ENCODE results near the gene MGRN1. TPM values are rescaled to one million over a fixed set of nuclear protein-coding genes. Genes with fewer than 3 reads are reported as not detected.
A peak's percentile ranks its signal among the peaks of the same experiment; 100 is the strongest.

MGRN1 gene
- total RNA-seq, 6 donors from 2014 or later: 49.0 to 148 (median 99.1) TPM

DNA sequence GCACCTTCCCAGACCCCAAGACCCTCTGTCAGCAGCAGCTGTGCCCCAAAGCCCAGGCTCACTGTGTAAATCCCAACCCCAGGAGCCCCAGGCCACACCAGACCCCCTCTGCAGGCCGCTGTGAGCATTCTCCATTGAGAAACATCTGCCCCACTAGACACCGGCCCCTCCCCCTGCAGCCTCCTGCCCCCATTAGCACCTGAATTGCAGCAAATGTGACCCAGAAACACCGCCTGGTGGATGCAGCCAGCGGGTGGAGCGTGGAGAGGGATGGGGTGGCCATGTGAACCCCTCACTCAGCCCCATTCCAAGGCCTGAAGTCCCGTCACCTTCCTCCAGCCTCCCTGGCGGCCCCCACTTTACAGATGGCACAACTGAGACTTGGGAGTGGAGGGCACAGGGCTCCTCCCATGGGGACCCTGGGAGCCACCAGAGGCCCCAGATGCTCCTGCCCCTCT, 12.1 kb upstream of the MGRN1 start:
- Histone ChIP-seq H3K4me3 (peak overlapping the region in 3 of 4 donors; percentile 96 to 100 (median 97)), H3K4me1 (peaks cover 42 to 59% (median 49%) of the 10 kb centered on the region in 4 donors), H3K27me3 (no peaks in the 10 kb centered on the region), H3K9me3 (no peaks in the 10 kb centered on the region), H3K27ac (peak overlapping the region in 2 of 4 donors; percentile 90 to 96), H3K36me3 (peaks cover 13 to 30% (median 18%) of the 10 kb centered on the region in 4 donors)
- ATAC-seq (ENCODE audit: low FRiP score in 2 of 2) (no peak), DNase-seq (no peak)
- no peak for TF ChIP-seq POLR2AphosphoS5 (IDR thresholded peaks at IDR 0.05)
- TF ChIP-seq CTCF (IDR thresholded peaks at IDR 0.05): no peak
- no peak for TF ChIP-seq POLR2A (IDR thresholded peaks at IDR 0.05)
- no peak for TF ChIP-seq EP300 (IDR thresholded peaks at IDR 0.05)
- WGBS, 2 donors: 80 to 92% methylated on average over 2 to 7 of the region's 7 CpGs

- no peak for ATAC-seq (ENCODE audit: low FRiP score in 2 of 2)
- TF ChIP-seq CTCF (IDR thresholded peaks at IDR 0.05): no peak
- TF ChIP-seq POLR2AphosphoS5 (IDR thresholded peaks at IDR 0.05): no peak
- TF ChIP-seq POLR2A (IDR thresholded peaks at IDR 0.05): no peak
- TF ChIP-seq EP300 (IDR thresholded peaks at IDR 0.05): no peak
- H3K9me3 ChIP-seq: no peaks in the 10 kb centered on the region
- 49 to 62% methylated on average over 5 to 11 of the region's 14 CpGs for WGBS, 2 donors
- no peaks in the 10 kb centered on the region for H3K27me3 ChIP-seq
- DNase-seq: no peak
- peaks cover 48 to 65% (median 55%) of the 10 kb centered on the region in 4 donors for H3K4me1 ChIP-seq
- peak overlapping the region; percentile 90 to 100 (median 96) for H3K4me3 ChIP-seq
- H3K27ac ChIP-seq: peak overlapping the region; percentile 90 to 96 (median 92)
- H3K36me3 ChIP-seq: peaks cover 9 to 24% (median 14%) of the 10 kb centered on the region in 4 donors
Observed at GRCh38 chr16:4612977-4613635, 11.5 kb upstream of the MGRN1 start.

- ATAC-seq (ENCODE audit: low FRiP score in 2 of 2): no peak
- peak in 1 of 2 donors; percentile 93 for DNase-seq
- H3K27ac ChIP-seq: peak overlapping the region; percentile 90 to 96 (median 92)
Observed at GRCh38 chr16:4613636-4614570, 10.7 kb upstream of the MGRN1 start.

More at GRCh38 chr16:4613636-4614570, 10.7 kb upstream of the MGRN1 start:
- Histone ChIP-seq H3K9me3 (no peaks in the 10 kb centered on the region), H3K36me3 (peaks cover 3 to 16% (median 6%) of the 10 kb centered on the region in 4 donors), H3K4me1 (peaks cover 49 to 71% (median 60%) of the 10 kb centered on the region in 4 donors), H3K4me3 (peak overlapping the region; percentile 90 to 100 (median 96)), H3K27me3 (no peaks in the 10 kb centered on the region)
- WGBS, 2 donors: 0 to 1% methylated on average over 15 to 48 of the region's 92 CpGs
- TF ChIP-seq EP300 (IDR thresholded peaks at IDR 0.05) (no peak), CTCF (IDR thresholded peaks at IDR 0.05) (peak in 1 of 6 experiments; percentile 4)

Measured in upper lobe of left lung (tissue), 6 donors.